ENCODE data around the gene FUS. TPM values are rescaled to one million over a fixed set of nuclear protein-coding genes. Genes with fewer than 3 reads are reported as not detected.

FUS gene
- total and polyA plus RNA-seq, 2 of the 13 experiments (the other 11 are each of a cell fraction or from before 2014, with no cell fraction given), result 68.1 to 168 TPM

DNA sequence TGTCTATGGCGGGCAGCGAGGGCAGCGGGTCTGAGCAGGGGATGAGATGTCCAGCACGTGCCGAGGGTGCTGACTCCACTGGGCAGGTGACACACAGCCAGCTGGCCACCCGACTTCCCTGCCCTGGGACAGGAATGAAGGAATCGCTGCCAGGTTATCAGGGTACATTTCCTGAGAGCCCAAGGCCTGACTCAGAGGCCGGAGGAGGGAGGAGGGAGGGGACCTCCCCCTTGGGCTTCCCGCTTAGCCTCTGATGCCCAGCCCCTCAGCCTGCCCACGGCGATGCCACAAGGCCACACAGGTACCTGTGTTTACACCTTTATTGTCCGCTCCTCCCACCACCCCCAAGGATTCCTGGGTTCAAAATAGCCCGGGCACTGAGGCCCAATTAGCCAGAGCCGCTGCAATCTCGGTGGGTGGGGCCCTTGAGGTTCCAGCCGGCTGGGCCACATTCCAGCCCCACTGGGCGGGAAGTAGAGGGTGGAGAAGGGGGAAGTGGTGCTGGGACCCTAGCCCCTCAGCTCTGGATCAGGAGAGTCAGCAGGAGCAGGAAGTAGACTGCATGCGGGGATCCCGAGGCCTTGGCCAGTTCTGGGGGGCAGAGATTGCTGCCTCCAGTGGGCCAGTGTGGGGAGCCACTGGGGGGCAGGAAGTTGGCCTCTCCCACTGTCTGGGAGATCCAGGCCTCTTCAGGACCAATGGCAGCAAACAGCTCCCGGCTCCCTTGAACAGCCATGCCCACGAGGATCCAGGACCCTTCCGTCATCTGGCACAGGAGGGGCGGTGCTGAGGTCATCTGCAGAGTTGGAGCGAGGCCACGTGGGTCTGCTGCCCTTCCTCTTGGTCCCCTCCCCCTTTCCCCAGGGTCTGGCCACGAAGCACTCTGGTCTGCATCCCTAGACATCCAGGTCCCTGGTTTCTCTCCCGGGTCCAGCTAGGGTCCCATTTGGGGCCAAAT is 41.0 kb upstream of the FUS start (continued):
- TF ChIP-seq, protein P1, sequence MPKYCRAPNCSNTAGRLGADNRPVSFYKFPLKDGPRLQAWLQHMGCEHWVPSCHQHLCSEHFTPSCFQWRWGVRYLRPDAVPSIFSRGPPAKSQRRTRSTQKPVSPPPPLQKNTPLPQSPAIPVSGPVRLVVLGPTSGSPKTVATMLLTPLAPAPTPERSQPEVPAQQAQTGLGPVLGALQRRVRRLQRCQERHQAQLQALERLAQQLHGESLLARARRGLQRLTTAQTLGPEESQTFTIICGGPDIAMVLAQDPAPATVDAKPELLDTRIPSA (CRISPR knock-in tag; IDR thresholded peaks at IDR 0.05; ENCODE audit: borderline replicate concordance), result no peak
- TF ChIP-seq, protein P2, sequence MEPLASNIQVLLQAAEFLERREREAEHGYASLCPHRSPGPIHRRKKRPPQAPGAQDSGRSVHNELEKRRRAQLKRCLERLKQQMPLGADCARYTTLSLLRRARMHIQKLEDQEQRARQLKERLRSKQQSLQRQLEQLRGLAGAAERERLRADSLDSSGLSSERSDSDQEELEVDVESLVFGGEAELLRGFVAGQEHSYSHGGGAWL (CRISPR knock-in tag; IDR thresholded peaks at IDR 0.05), result no peak; the same call in 1 of the 2 replicates
- no peak for TF ChIP-seq TOPORS (CRISPR knock-in tag; IDR thresholded peaks at IDR 0.05)
- no peak for TF ChIP-seq RORA (CRISPR knock-in tag; IDR thresholded peaks at IDR 0.05)
- TF ChIP-seq ZNF225 (CRISPR knock-in tag; IDR thresholded peaks at IDR 0.05), result no peak
- no peak for TF ChIP-seq ZKSCAN5 (CRISPR knock-in tag; IDR thresholded peaks at IDR 0.05)
- peak; percentile 35 for TF ChIP-seq NFKB2 (CRISPR knock-in tag; IDR thresholded peaks at IDR 0.05; ENCODE audit: borderline replicate concordance)
- TF ChIP-seq, protein P3, sequence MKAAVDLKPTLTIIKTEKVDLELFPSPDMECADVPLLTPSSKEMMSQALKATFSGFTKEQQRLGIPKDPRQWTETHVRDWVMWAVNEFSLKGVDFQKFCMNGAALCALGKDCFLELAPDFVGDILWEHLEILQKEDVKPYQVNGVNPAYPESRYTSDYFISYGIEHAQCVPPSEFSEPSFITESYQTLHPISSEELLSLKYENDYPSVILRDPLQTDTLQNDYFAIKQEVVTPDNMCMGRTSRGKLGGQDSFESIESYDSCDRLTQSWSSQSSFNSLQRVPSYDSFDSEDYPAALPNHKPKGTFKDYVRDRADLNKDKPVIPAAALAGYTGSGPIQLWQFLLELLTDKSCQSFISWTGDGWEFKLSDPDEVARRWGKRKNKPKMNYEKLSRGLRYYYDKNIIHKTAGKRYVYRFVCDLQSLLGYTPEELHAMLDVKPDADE (CRISPR knock-in tag; IDR thresholded peaks at IDR 0.05), result no peak
- TF ChIP-seq, protein P4, sequence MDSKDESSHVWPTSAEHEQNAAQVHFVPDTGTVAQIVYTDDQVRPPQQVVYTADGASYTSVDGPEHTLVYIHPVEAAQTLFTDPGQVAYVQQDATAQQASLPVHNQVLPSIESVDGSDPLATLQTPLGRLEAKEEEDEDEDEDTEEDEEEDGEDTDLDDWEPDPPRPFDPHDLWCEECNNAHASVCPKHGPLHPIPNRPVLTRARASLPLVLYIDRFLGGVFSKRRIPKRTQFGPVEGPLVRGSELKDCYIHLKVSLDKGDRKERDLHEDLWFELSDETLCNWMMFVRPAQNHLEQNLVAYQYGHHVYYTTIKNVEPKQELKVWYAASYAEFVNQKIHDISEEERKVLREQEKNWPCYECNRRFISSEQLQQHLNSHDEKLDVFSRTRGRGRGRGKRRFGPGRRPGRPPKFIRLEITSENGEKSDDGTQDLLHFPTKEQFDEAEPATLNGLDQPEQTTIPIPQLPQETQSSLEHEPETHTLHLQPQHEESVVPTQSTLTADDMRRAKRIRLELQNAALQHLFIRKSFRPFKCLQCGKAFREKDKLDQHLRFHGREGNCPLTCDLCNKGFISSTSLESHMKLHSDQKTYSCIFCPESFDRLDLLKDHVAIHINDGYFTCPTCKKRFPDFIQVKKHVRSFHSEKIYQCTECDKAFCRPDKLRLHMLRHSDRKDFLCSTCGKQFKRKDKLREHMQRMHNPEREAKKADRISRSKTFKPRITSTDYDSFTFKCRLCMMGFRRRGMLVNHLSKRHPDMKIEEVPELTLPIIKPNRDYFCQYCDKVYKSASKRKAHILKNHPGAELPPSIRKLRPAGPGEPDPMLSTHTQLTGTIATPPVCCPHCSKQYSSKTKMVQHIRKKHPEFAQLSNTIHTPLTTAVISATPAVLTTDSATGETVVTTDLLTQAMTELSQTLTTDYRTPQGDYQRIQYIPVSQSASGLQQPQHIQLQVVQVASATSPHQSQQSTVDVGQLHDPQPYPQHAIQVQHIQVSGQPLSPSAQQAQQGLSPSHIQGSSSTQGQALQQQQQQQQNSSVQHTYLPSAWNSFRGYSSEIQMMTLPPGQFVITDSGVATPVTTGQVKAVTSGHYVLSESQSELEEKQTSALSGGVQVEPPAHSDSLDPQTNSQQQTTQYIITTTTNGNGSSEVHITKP (CRISPR knock-in tag; IDR thresholded peaks at IDR 0.05; ENCODE audit: low read depth), result no peak
- TF ChIP-seq FOXO1 (CRISPR knock-in tag; IDR thresholded peaks at IDR 0.05), result no peak
- TF ChIP-seq, protein P5, sequence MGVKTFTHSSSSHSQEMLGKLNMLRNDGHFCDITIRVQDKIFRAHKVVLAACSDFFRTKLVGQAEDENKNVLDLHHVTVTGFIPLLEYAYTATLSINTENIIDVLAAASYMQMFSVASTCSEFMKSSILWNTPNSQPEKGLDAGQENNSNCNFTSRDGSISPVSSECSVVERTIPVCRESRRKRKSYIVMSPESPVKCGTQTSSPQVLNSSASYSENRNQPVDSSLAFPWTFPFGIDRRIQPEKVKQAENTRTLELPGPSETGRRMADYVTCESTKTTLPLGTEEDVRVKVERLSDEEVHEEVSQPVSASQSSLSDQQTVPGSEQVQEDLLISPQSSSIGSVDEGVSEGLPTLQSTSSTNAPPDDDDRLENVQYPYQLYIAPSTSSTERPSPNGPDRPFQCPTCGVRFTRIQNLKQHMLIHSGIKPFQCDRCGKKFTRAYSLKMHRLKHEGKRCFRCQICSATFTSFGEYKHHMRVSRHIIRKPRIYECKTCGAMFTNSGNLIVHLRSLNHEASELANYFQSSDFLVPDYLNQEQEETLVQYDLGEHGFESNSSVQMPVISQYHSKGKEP (CRISPR knock-in tag; IDR thresholded peaks at IDR 0.05), result no peak
- TF ChIP-seq KLF15 (CRISPR knock-in tag; IDR thresholded peaks at IDR 0.05; ENCODE audit: borderline replicate concordance), result no peak
- TF ChIP-seq HOXA3 (CRISPR knock-in tag; IDR thresholded peaks at IDR 0.05), result peak; percentile 46; the same call in 1 of the 2 replicates

All from HepG2 (cell line).